ENCODE measurements around the gene TLE4.

TLE4 gene

DNA sequence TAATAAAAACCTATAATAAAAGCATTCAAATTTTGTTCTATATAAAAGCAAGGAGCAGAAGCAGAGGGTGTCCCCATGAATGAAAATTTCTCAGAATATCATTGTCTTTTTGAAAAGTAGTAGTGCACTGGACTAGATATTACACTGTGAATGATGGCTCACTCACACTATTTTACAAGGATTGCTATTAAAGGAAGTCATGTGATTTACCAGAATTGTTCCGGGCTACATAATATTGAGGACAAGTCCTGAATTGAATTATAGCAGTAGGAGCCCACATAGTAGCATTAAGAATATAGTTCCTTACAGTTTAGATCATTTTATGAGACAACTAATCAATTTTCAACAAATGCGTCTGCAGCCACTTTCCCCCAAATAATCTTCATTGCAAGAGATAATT is 7.7 kb upstream of the TLE4 start:
- Mint-ChIP-seq H3K27ac (no peak overlapping the region), H3K9me3 (no peaks in the 10 kb centered on the region), H3K4me1 (peaks cover 15% of the 10 kb centered on the region), H3K4me3 (no peak overlapping the region), H3K36me3 (peaks cover 3% of the 10 kb centered on the region), H3K27me3 (peaks cover 11% of the 10 kb centered on the region)
- CTCF ChIA-PET = interaction anchor here (0.7 kb wide), 1 partner anchor 94 kb away, joined by 3 read pairs; no protein-coding TSS in a partner anchor
- DNase-seq = no peak

DNA sequence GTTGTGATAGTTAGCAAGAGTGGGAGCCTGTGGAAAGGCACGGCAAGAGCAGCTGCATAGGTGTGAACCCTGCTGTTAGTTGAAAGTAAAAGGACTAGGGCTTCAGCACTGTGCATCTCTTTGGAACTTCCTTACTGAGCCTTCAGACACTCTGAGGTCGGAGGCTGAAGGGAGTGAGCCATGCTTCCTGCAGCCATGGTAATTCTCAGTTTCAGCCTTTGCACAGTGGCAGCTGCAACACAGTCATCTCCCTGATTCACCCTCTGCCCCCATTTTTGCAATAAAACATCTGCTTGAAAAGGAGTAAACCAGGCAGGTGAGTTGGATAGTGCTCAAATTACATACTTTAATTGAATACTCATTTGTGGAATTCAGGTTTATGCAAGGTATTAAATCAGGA is 6.5 kb upstream of the TLE4 start:
- H3K27me3 Mint-ChIP-seq = peaks cover 17% of the 10 kb centered on the region
- H3K9me3 Mint-ChIP-seq = no peaks in the 10 kb centered on the region
- H3K4me3 Mint-ChIP-seq = no peak overlapping the region
- DNase-seq = peak; percentile 50
- CTCF ChIA-PET = interaction anchor here (1.6 kb wide), 1 partner anchor 22 kb away, joined by 3 read pairs; no protein-coding TSS in a partner anchor
- H3K36me3 Mint-ChIP-seq = peaks cover 3% of the 10 kb centered on the region
- H3K4me1 Mint-ChIP-seq = peaks cover 21% of the 10 kb centered on the region
- H3K27ac Mint-ChIP-seq = no peak overlapping the region

GRCh38 chr9:79567671-79568098 is 4.1 kb upstream of the TLE4 start:
- H3K27me3 Mint-ChIP-seq = peaks cover 22% of the 10 kb centered on the region

GRCh38 chr9:79568337-79569101 is 3.2 kb upstream of the TLE4 start:
- peaks cover 24% of the 10 kb centered on the region for H3K4me1 Mint-ChIP-seq
- CTCF ChIA-PET = interaction anchor here (0.7 to 0.9 kb wide), 2 partner anchors 90 to 747 kb away, joined by 3 read pairs; no protein-coding TSS in a partner anchor
- peaks cover 4% of the 10 kb centered on the region for H3K36me3 Mint-ChIP-seq
- H3K27ac Mint-ChIP-seq = no peak overlapping the region
- H3K4me3 Mint-ChIP-seq = no peak overlapping the region
- DNase-seq = no peak
- H3K27me3 Mint-ChIP-seq = peaks cover 22% of the 10 kb centered on the region
- no peaks in the 10 kb centered on the region for H3K9me3 Mint-ChIP-seq

More at GRCh38 chr9:79567671-79568098, 4.1 kb upstream of the TLE4 start:
- no peak overlapping the region for H3K27ac Mint-ChIP-seq
- H3K4me3 Mint-ChIP-seq = no peak overlapping the region
- no peak for DNase-seq
- H3K36me3 Mint-ChIP-seq = peaks cover 3% of the 10 kb centered on the region
- peaks cover 24% of the 10 kb centered on the region for H3K4me1 Mint-ChIP-seq
- CTCF ChIA-PET = interaction anchor here (0.6 to 1.0 kb wide), 5 partner anchors 89 to 746 kb away, joined by 3 to 4 read pairs (median 3); no protein-coding TSS in a partner anchor
- no peaks in the 10 kb centered on the region for H3K9me3 Mint-ChIP-seq

GRCh38 chr9:79569814-79570447 is 1.8 kb upstream of the TLE4 start:
- no peak for DNase-seq
- Mint-ChIP-seq H3K4me3 (no peak overlapping the region), H3K27ac (no peak overlapping the region), H3K9me3 (no peaks in the 10 kb centered on the region), H3K27me3 (peaks cover 22% of the 10 kb centered on the region), H3K36me3 (peaks cover 13% of the 10 kb centered on the region), H3K4me1 (peaks cover 31% of the 10 kb centered on the region)
- CTCF ChIA-PET = no interaction called here

- no peaks in the 10 kb centered on the region for H3K9me3 Mint-ChIP-seq
- CTCF ChIA-PET = interaction anchor here (1.0 kb wide), 1 partner anchor 14 kb away, joined by 4 read pairs; no protein-coding TSS in a partner anchor
- peaks cover 18% of the 10 kb centered on the region for H3K36me3 Mint-ChIP-seq
- H3K4me1 Mint-ChIP-seq = peaks cover 27% of the 10 kb centered on the region
- DNase-seq = peak; percentile 54
- peaks cover 22% of the 10 kb centered on the region for H3K27me3 Mint-ChIP-seq
- H3K27ac Mint-ChIP-seq = no peak overlapping the region
- H3K4me3 Mint-ChIP-seq = no peak overlapping the region
These were observed 1.1 kb upstream of the TLE4 start for GRCh38 chr9:79570448-79571308.

DNA sequence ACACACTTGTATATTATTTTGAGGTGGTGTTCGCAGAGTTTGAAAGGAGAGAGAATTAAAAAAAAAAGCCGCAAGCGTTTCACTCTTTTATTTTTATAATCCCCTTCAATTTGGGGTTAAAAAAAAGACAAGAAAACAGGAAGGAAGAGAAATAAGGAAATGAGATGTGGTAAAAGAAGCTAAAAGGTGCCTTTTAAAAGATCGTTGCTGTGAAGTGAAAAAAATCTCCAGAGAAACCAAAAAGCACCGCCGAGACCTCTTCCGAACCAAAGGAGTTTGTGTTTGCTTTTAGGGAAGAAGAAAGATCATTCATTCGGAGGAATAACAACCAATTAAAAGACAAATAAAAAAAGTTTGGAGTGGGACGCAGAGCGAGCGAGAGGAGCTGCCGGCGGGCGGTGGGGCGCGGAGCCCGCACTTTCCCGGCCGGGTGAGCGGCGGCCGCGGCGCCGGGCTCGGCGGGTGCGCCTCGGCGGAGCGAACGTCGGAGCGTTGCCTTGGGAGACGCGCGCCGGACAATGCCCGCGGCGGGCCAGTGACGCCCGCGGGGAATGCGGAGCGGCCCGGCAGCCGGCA is 355 bp downstream of the TLE4 start:
- Mint-ChIP-seq H3K4me1 (peaks cover 35% of the 10 kb centered on the region), H3K27ac (no peak overlapping the region), H3K36me3 (peaks cover 28% of the 10 kb centered on the region), H3K27me3 (peaks cover 22% of the 10 kb centered on the region), H3K9me3 (no peaks in the 10 kb centered on the region), H3K4me3 (no peak overlapping the region)
- CTCF ChIA-PET = no interaction called here
- DNase-seq = no peak

GRCh38 chr9:79572608-79573411 is 1.0 kb downstream of the TLE4 start:
- Mint-ChIP-seq H3K4me1 (peaks cover 39% of the 10 kb centered on the region), H3K4me3 (peak overlapping the region; percentile 92), H3K9me3 (no peaks in the 10 kb centered on the region), H3K36me3 (peaks cover 34% of the 10 kb centered on the region), H3K27me3 (peaks cover 17% of the 10 kb centered on the region), H3K27ac (peak overlapping the region; percentile 95)
- CTCF ChIA-PET = no interaction called here
- DNase-seq = peak; percentile 76

GRCh38 chr9:79573412-79573923 is 1.7 kb downstream of the TLE4 start:
- H3K4me1 Mint-ChIP-seq = peaks cover 43% of the 10 kb centered on the region

GRCh38 chr9:79574136-79574535 is 2.4 kb downstream of the TLE4 start:
- H3K4me3 Mint-ChIP-seq = peak overlapping the region; percentile 92
- H3K36me3 Mint-ChIP-seq = peaks cover 38% of the 10 kb centered on the region
- peaks cover 10% of the 10 kb centered on the region for H3K27me3 Mint-ChIP-seq
- H3K27ac Mint-ChIP-seq = peak overlapping the region; percentile 95
- CTCF ChIA-PET = no interaction called here
- no peaks in the 10 kb centered on the region for H3K9me3 Mint-ChIP-seq
- no peak for DNase-seq
- H3K4me1 Mint-ChIP-seq = peaks cover 48% of the 10 kb centered on the region

More at GRCh38 chr9:79573412-79573923, 1.7 kb downstream of the TLE4 start:
- H3K36me3 Mint-ChIP-seq = peaks cover 34% of the 10 kb centered on the region
- peak overlapping the region; percentile 92 for H3K4me3 Mint-ChIP-seq
- H3K27me3 Mint-ChIP-seq = peaks cover 13% of the 10 kb centered on the region
- peak overlapping the region; percentile 95 for H3K27ac Mint-ChIP-seq
- no peak for DNase-seq
- CTCF ChIA-PET = no interaction called here
- no peaks in the 10 kb centered on the region for H3K9me3 Mint-ChIP-seq

DNA sequence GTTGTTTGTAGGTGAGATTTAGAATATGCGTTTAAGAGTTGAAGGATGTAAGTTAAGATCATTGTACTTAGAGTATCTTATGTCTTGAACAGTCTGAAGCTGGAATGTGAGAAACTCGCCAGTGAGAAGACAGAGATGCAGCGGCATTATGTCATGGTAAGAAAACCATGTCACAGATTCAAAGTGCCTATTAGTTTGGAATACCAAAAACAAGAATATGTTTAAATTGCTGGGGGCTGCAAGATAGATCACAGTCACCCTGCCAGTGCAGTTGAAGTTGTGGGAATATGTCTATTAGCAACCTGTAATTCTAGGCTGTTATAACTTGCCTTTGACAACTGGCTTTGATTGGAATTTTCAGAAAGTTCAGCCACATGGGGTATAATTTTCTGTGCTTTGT is 3.0 kb downstream of the TLE4 start:
- peaks cover 10% of the 10 kb centered on the region for H3K27me3 Mint-ChIP-seq
- CTCF ChIA-PET = no interaction called here
- peak overlapping the region; percentile 92 for H3K4me3 Mint-ChIP-seq
- H3K4me1 Mint-ChIP-seq = peaks cover 48% of the 10 kb centered on the region
- peaks cover 40% of the 10 kb centered on the region for H3K36me3 Mint-ChIP-seq
- H3K27ac Mint-ChIP-seq = no peak overlapping the region
- DNase-seq = no peak
- H3K9me3 Mint-ChIP-seq = no peaks in the 10 kb centered on the region

DNA sequence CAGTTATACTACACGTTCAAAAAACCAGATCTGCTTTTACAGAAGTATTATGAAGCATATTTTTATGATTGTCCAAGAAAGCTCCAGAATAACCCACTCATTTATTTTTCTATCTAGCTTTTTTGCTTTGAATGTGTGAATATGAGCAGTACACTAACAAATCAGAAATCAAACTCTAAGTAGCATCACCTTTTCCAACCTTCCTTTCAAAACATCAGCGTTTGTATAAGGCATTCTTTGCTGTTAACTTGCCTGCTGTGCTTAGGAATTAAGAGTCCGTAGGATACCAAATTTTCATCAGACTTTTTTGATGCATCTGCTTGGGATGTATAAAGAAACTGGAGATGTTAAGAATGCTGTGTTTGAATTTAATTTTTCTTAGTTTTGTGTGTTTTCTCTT is 3.8 kb downstream of the TLE4 start:
- Mint-ChIP-seq H3K36me3 (peaks cover 47% of the 10 kb centered on the region), H3K4me3 (no peak overlapping the region), H3K4me1 (peaks cover 45% of the 10 kb centered on the region), H3K9me3 (no peaks in the 10 kb centered on the region), H3K27me3 (peaks cover 2% of the 10 kb centered on the region), H3K27ac (no peak overlapping the region)
- CTCF ChIA-PET = no interaction called here
- DNase-seq = no peak

Data from activated naive CD4-positive, alpha-beta T cell treated with anti-CD3 and anti-CD28 coated beads, Interleukin-2, amount 10 ng/mL, durations not matched to agents 7 days and 5 days (primary cell).